NCI-H2171 (cell line): ENCODE data around the gene MRPS23.
"Not testable (repeated sequence)": the region's sequence is repeated elsewhere in the genome, so short reads cannot be mapped to it uniquely, and the experiment has no call there.

Experiments used
- DNase-seq: peaks from one replicate; lab custom pipeline; 2025; lab: John Stamatoyannopoulos, UW

MRPS23 gene

GRCh38 chr17:57862694-57863667 is 13.1 kb upstream of the MRPS23 start:
- DNase-seq, result no peak

DNA sequence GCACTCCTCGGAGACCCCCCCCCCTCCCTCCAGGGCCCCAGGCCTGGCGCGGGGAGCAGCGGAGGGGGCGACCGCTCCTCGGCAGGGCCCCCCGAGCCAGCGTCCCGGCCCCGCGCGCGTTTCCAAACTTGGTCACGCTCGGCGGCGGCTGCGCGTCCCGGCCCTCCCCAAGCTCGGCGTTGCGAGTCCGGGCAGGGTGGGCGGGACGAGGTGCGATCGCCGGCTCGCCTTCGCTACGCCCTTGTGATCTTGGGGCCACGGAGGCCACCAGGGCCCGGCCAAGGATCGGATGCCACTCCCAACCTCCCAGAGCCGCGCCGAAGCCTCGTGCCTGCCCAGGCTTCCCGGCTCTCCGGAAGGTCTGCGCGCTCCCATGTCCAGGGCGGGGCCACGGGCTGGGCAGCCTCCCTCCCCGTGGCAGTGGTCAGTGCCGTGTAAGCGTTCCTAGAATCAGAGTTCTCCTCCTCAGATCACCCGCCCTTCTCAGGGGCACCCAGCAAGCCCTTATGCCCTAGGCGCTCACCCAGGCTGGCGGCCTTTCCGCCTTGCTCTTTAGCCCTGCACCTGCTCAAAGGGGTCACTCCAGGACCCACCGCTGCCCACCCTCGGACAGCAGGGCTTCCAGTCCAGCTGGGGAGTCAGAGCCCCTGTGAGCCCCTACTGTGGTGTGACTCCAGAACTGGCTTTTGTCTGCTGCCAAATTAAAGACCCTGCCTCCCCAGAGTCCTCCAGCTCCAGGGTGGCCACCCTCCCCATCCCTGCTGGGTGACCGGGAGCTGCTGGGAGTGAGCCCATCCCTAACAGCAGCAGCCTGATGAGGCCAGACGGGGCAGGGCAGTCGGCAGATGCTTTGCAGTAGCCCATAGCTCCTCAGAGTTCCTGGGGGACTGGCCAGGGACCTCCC is 12.2 kb upstream of the MRPS23 start:
- no peak for DNase-seq

DNA sequence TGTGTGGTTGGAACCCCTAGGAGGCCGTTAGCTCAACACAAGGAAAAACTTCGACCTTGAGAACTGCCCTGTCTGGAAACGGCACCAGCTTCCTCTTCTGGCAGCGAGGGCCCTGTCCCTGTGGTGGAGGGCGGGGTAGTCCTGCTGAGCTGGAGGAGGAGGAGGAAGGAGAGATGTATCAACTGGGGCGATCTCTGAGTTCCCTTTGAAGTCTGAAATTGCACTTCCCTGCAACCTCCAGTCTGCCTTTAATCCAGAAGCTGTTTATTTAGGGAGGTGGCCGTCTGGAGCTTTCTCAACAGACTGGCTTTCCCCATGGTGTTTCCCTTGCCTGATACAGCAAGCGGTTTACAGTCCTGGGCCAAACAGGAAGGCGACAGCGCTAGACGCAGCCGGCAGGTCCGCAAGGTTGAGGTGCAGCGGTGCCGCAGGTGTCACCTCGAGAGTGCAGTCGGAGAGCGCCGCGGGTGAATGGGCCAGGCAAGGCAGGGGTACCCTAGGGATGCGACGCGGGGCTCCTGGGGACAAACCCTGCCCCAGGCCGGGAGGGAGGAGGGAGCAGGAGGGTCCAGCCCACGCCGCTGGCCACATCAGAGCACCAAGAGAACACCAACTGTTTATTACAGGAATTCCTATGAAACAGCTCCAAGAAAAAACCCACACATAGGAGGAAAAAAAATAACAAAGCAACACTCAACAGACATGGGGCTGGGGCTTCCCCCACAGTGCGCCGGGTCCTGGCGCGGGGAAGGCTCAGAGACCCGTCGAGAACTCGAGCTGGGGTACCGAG is 11.4 kb upstream of the MRPS23 start:
- peak; percentile 25 for DNase-seq

GRCh38 chr17:57860414-57860999 is 10.7 kb upstream of the MRPS23 start:
- peak; percentile 14 for DNase-seq

DNA sequence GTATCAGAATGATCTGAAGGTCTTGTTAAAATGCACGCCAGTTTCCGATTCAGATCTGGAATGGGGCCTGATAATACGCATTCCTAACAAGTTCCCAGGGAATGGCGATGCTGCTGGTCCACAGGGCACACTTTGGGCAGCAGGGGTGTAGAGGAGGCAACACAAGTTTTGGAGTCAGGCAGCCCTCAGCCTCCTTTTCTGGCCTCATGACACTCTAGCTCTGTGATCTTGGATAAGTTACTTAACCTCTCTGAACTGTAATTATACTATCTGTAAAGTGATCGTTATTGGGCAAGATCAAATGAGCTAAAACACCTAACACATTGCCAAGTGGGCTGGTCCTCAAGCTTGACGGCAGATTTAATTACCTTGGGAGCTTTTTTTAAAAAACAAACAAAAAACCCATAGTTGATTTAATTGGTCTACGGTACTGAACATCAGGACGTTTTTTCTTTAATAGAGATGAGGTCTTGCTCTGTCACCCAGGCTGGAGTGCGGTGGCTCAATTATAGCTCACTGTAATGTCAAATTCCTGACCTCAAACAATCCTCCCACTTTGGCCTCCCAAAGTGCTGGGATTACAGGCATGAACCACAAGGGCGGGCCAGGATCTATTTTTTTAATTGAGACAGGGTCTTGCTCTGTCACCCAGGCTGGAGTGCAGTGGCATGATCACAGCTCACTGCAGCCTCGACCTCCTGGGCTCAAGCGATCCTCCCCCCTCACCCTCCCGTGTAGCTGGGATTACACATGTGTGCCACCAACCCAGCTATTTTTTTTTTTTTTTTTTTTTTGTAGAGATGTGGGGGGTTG is 10.0 kb upstream of the MRPS23 start:
- no peak for DNase-seq

DNA sequence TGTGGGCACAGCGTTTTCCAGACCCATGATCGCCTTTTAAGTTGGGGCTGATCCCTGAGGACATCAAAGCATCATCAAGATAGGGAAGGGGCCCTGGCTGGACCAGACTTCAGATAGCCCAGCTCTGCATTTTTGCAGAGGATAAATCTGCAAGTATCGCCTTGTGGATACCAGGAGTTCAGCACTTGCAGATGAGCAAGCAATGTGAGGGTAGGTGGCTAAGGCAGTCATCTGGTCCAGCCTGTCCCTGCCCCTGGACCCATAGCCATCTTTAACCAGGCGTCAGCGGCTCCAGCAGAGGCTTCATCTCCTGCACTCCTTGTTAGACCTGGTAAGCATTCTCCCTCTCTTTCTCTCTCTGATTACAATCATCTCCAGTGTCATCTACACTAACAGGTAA is 9.0 kb upstream of the MRPS23 start:
- no peak for DNase-seq

GRCh38 chr17:57856792-57857620 is 7.2 kb upstream of the MRPS23 start:
- DNase-seq, result no peak

- DNase-seq, result no peak
Measured at GRCh38 chr17:57855391-57856035, 5.7 kb upstream of the MRPS23 start.

DNA sequence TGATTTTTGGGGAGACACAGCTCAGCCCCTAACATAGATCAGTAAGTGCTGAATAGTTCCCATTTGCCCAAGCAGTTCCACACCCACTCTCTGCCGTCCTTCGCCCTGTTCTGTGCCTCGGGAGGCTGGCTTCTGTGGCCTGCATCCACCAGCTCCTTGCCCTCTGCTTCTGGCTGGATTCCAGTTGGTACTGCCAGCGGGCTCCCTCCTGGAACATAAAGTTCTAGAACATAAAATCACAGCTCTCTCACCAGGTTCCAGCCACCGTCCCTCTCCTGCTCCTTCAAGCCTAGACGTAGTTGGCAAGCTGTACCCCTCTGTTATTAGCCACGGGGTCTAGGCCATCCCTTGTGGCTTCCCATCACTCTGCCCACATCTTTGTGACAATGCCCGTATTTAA is 3.9 kb upstream of the MRPS23 start:
- DNase-seq, result no peak

GRCh38 chr17:57852955-57853328 is 3.1 kb upstream of the MRPS23 start:
- no peak for DNase-seq

- DNase-seq, result no peak
Measured at GRCh38 chr17:57852092-57852954, 2.5 kb upstream of the MRPS23 start.

- no peak for DNase-seq
Measured at GRCh38 chr17:57849163-57849873, 526 bp downstream of the MRPS23 start.

GRCh38 chr17:57846056-57846945 is 3.5 kb downstream of the MRPS23 start:
- DNase-seq, result not testable (repeated sequence)

DNA sequence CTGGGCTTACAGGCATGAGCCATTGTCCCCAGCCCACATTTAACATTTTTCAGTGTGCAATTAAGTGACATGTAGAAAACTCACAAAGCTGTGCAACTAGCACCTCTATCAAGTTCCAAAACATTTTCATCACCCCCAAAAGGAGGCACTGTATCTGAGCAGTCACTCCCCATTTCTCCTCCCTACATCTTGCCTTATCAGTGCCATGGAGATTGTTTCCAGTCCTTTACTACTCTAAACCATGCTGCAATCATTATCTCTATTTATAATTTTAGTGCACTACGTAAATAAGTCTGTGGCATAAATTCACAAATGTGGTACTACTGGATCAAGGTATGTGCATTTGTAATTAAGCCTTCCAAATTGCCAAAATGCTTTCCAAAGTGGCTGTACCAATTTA is 7.6 kb downstream of the MRPS23 start:
- no peak for DNase-seq

- DNase-seq, result no peak
Measured at GRCh38 chr17:57839571-57839923, 10.3 kb downstream of the MRPS23 start.

DNA sequence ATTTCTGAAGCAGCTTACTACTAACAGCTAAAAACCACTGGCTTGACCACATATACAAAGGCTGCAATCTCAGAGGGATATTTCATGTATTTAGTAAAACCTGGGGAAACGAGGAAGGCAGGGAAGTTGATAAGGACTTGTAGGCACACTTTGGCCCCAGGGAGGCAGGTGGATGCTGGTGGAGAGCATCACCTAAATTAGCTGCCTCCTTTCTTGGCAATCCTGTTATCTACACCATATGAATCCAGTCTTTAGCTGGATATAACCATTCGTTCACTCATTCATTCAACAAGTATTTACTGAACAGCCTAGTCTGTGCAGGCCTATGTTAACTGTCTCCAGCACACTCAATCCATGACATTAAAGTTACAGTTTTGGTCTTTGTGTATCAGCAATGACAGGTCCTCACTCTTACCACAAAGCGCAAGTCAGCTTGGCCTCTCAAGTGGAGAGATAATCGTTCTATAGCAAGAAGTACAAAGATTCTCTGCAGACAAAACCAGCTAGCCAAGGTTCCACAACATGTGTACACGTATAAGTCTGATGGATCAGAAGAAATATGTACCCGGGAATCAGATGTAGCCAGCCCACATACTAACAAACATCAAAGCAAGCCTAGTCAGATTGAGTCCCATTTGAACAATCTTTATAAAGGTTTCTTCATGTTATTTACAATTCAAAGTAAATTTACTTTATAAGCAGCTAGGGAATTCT is 10.8 kb downstream of the MRPS23 start:
- DNase-seq, result no peak
